Glomerular endothelial cell (primary cell): Measurements from ENCODE around the gene TMEM190. TPM values are rescaled to one million over a fixed set of nuclear protein-coding genes. Genes with fewer than 3 reads are reported as not detected.
"Not testable (repeated sequence)": the region's sequence is repeated elsewhere in the genome, so short reads cannot be mapped to it uniquely, and the experiment has no call there.

ENCODE experiments used
- DNase-seq: peaks from one replicate; pipeline ENCODE4 v3.0.0-alpha.2; 2011; ENCODE audit warnings: low read depth, low spot score; ENCODE audit errors: extremely low read depth
- total RNA-seq: library from RNA; depleted of rRNA; stranded (reverse); fragments of >200 nt; gene quantifications from 2 replicates; pipeline ENCODE4 v1.2.3, GENCODE V29; 2015

TMEM190 gene
- total RNA-seq, 1 donor from 2014 or later, result not detected

DNA sequence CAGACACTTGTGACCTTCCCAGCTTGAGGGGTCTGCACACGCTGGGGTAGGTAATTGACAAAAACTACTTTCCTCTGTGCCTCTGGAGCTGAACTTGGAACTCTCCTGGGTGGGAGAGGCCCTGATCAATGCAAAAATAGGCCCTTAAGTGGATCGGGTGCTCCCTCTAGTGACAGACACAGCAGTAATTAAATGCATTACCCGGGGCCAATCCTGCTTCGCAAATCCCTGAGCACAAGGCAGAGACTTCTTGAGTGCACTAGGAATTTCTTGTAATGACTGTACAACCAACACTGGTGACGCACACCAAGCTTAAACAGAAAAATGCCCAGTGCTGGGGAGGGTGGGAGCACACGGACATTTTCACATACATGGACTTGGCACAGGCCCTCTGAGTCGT, 41.6 kb downstream of the TMEM190 start:
- no peak for DNase-seq

DNA sequence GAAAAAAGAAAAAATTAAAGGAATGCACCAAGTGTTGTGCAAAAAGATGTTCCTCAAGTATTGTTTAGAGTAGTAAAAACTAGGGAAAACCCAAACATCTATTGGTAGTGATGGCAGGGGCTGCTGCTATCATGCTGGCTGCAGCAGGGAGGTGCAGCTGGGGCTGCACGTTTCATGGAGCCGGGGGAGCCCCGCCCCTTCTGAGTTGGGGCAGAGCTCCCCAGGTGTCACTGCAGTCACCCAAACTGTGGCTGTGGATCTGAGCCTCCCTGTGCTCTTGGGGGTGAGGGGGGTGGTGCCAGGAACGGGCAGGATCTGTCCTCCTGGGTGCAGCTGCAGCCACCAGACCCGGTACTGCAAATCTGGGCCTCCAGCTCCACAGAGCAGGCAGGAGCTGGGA, 42.5 kb downstream of the TMEM190 start:
- DNase-seq, result no peak

DNA sequence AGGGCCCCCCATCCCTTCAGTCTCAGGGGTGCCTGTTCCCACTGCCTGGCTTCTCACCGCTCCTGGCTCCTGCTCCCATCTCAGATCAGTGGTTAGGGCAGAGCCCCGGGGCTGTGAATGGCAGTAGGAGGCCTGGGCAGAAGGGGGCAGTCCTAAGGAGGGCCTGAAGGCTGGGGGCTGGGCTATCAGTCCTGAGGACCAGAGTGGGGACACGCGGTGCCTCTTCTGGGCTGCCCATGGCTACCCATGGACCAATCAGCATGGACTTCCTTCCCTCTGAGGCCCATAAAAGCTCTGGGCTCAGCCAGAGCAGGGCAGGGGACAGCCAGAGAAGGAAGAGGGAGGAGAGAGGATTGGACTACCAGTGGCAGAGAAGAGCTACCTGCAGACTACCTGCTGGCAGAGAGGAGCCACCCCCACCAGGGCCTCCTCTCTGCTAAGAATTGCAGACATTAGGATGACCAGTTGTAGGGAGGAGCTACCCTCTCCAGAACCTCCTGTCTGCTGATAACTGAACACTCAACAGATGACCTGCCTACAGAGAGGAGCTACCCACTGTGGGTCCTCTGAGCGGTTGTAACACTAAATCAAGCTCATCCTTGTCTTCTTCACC, 43.1 kb downstream of the TMEM190 start:
- no peak for DNase-seq

DNA sequence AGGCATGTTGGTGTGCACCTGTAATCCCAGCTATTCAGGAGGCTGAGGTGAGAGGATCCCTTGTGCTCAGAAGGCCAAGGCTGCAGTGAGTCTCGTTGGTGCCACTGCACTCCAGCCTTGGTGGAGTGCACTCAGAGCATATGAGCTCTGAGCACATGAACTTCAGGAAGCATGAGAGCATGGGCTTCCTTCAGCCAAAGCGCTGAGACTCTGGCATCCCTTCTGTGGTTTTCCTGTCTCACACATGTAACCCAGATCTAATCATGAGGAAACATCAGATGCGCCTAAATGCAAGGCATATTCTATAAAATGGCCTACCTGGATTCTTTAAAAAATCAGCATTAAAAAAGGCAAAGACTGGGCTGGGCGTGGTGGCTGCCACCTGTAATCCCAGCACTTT, 44.7 kb downstream of the TMEM190 start:
- not testable (repeated sequence) for DNase-seq

DNA sequence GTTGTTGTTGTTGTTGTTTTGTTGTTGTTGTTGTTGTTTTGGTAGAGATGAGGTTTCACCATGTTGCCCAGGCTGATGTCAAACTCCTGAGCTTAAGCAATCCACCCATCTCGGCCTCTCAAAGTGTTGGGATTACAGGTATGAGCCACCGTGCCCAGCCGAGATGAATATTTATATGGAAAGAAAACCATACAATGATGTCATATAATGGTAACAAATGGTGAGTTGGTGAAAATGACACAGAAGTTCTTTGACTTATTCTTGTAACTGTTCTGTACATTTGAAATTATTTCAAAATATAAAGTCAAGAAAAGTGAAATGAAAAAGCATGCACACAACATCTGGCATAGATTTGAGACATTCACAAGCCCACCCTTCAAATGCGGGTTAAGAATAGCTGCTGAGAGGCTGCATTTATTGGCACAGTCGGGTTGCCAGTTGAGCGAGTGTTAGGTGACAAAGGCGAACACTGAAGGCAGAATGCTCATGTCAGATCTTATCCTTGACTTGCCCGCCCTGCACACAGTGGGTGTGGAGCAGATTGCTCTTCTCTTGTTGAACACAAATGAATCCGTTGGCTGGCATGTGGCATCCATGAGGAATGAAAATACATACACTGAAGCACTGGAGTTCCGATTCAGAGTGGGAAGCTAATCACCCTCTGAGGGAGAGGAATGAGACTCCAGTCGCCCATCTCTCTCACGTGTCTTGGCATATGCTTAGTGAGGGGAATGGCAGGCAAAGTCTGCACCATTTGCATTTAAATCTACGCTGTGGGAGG, 46.8 kb downstream of the TMEM190 start:
- no peak for DNase-seq

DNA sequence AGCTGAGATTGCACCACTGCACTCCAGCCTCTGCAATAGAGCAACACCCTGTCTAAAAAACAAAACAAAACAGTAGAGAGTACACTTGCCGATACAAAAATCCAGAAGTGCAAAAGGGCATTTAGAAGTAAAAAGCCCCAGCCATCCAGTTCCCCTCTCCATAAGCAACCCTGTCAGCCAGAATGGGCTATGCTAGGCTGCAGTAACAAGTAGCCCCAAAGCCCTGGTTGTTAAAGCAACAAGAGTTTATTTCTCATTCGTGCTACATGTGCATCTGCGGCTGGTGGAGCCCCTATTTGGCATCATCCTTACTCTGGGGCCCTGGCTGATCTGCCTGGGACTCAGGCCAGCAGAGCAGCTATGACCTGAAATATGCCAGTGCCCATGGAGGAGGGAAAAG, 47.9 kb downstream of the TMEM190 start:
- no peak for DNase-seq

DNA sequence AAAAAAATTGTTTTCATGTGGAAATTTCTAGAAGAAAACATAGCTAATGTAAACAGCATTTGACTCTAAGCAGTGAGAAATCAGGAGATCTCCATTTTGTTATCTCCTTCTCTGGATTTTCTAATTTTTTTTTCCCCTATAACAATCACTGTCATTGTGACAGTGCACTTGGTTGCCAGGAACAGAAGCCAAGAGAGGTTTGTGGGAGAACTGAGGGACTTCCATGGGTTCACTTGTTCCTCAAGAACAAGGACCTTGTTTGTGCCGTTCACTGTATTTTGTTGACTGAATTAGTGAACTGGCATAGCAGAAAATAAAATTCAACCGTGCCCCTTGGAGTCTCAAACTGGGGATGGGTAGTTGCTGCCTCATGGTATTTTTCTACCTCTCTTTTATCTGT, 49.4 kb downstream of the TMEM190 start:
- no peak for DNase-seq

Other genes with a start within 250 kb of the TMEM190 start
- gene TNNT1, start 227.6 kb upstream of the TMEM190 start, total RNA-seq, result 1.5 TPM in 1 of 2 replicates, not detected in the other
- gene TNNI3, start 219.1 kb upstream of the TMEM190 start, total RNA-seq, result not detected in 2 replicates
- 1.6 and 1.7 TPM in 2 replicates for gene DNAAF3, start 210.2 kb upstream of the TMEM190 start, total RNA-seq
- 0.06 and 0.92 TPM in 2 replicates for gene SYT5, start 196.5 kb upstream of the TMEM190 start, total RNA-seq
- gene PTPRH, start 167.3 kb upstream of the TMEM190 start, total RNA-seq, result 0.29 and 1.8 TPM in 2 replicates
- 1.5 and 2.8 TPM in 2 replicates for gene TMEM86B, start 148.1 kb upstream of the TMEM190 start, total RNA-seq
- gene PPP6R1, start 117.8 kb upstream of the TMEM190 start, total RNA-seq, result 49.6 and 66.3 TPM in 2 replicates
- gene HSPBP1, start 96.7 kb upstream of the TMEM190 start, total RNA-seq, result 30.5 and 36.0 TPM in 2 replicates
- 1.2 and 3.0 TPM in 2 replicates for gene BRSK1, start 92.8 kb upstream of the TMEM190 start, total RNA-seq
- gene TMEM150B, start 51.5 kb upstream of the TMEM190 start, total RNA-seq, result not detected in 2 replicates
- 8.0 and 12.8 TPM in 2 replicates for gene KMT5C, start 37.0 kb upstream of the TMEM190 start, total RNA-seq
- gene COX6B2, start 22.1 kb upstream of the TMEM190 start, total RNA-seq, result not detected in 2 replicates
- gene GARIN5B, start 13.6 kb upstream of the TMEM190 start, total RNA-seq, result not detected in 2 replicates
- gene IL11, start 6.4 kb upstream of the TMEM190 start, total RNA-seq, result 3.1 and 6.8 TPM in 2 replicates
- 0.58 and 1.3 TPM in 2 replicates for gene TMEM238, start 7.5 kb downstream of the TMEM190 start, total RNA-seq
- gene RPL28, start 9.1 kb downstream of the TMEM190 start, total RNA-seq, result 597 and 618 TPM in 2 replicates
- gene UBE2S, start 31.0 kb downstream of the TMEM190 start, total RNA-seq, result 64.2 and 82.3 TPM in 2 replicates
- not detected in 2 replicates for gene SHISA7, start 66.5 kb downstream of the TMEM190 start, total RNA-seq
- 52.1 and 73.1 TPM in 2 replicates for gene ISOC2, start 84.8 kb downstream of the TMEM190 start, total RNA-seq
- gene C19orf85, start 87.9 kb downstream of the TMEM190 start, total RNA-seq, result not detected in 2 replicates
- gene ZNF628, start 99.8 kb downstream of the TMEM190 start, total RNA-seq, result 3.8 and 10.1 TPM in 2 replicates
- gene NAT14, start 108.4 kb downstream of the TMEM190 start, total RNA-seq, result 26.4 and 42.5 TPM in 2 replicates
- 2.4 and 2.9 TPM in 2 replicates for gene SSC5D, start 111.6 kb downstream of the TMEM190 start, total RNA-seq
- gene SBK2, start 160.3 kb downstream of the TMEM190 start, total RNA-seq, result not detected in 2 replicates
- gene SBK3, start 168.7 kb downstream of the TMEM190 start, total RNA-seq, result 1.3 and 1.5 TPM in 2 replicates
- 9.2 and 9.5 TPM in 2 replicates for gene ZNF579, start 204.0 kb downstream of the TMEM190 start, total RNA-seq
- 4.4 and 4.7 TPM in 2 replicates for gene FIZ1, start 222.7 kb downstream of the TMEM190 start, total RNA-seq
- 24.6 and 42.1 TPM in 2 replicates for gene ZNF524, start 223.5 kb downstream of the TMEM190 start, total RNA-seq
- 5.7 and 13.1 TPM in 2 replicates for gene ZNF865, start 228.8 kb downstream of the TMEM190 start, total RNA-seq
- 2.0 and 3.9 TPM in 2 replicates for gene ZNF784, start 247.7 kb downstream of the TMEM190 start, total RNA-seq